HepG2 (cell line): ENCODE data around the gene SETD3. TPM values are rescaled to one million over a fixed set of nuclear protein-coding genes. Genes with fewer than 3 reads are reported as not detected.

Experiments used
- AKAP8 ChIP-seq: sonication (generic); formaldehyde crosslinking; IDR thresholded peaks from 2 replicates; pipeline ENCODE4 v1.5.1; 2020; ENCODE audit warnings: mild to moderate bottlenecking, missing genetic modification reagents
- ATF7 ChIP-seq, 2 experiments: fragments of 450-650 bp in 1 of 2; sonication (generic) in 1 of 2; formaldehyde crosslinking in 1 of 2; IDR thresholded peaks; 2 replicates each; pipeline versions ENCODE4 v1.4.0 to v1.6.1; 2016 to 2020; ENCODE audit warnings: antibody characterized with exemption in 1 of 2, mild to moderate bottlenecking in 1 of 2, missing genetic modification reagents in 1 of 2
- ATF7-NPFF ChIP-seq: sonication (generic); formaldehyde crosslinking; IDR thresholded peaks from 2 replicates; pipeline ENCODE4 v1.8.1; 2023; ENCODE audit warnings: mild to moderate bottlenecking, low read depth, missing genetic modification reagents, moderate library complexity
- IRX3 ChIP-seq: sonication (generic); formaldehyde crosslinking; IDR thresholded peaks from 2 replicates; pipeline ENCODE4 v1.8.1; 2023; ENCODE audit warnings: mild to moderate bottlenecking, low read depth, missing genetic modification reagents, borderline replicate concordance
- JUN ChIP-seq: sonication (generic); formaldehyde crosslinking; IDR thresholded peaks from 2 replicates; pipeline ENCODE4 v1.4.0; 2020; ENCODE audit warnings: mild to moderate bottlenecking, missing genetic modification reagents
- KDM4B ChIP-seq: sonication (generic); formaldehyde crosslinking; IDR thresholded peaks from 2 replicates; pipeline ENCODE4 v1.4.0; 2020; ENCODE audit warnings: missing genetic modification reagents
- NFYB ChIP-seq: sonication (generic); formaldehyde crosslinking; IDR thresholded peaks from 2 replicates; pipeline ENCODE4 v1.4.0; 2020; ENCODE audit warnings: missing genetic modification reagents
- PAWR ChIP-seq: sonication (generic); formaldehyde crosslinking; IDR thresholded peaks from 2 replicates; pipeline ENCODE4 v1.4.0; 2020; ENCODE audit warnings: missing genetic modification reagents, mild to moderate bottlenecking, borderline replicate concordance
- PPARG ChIP-seq: conservative IDR thresholded peaks from 2 replicates; pipeline ENCODE4 v1.6.1; 2016; ENCODE audit warnings: missing biosample characterization, missing genetic modification reagents
- RBAK ChIP-seq: sonication (generic); formaldehyde crosslinking; IDR thresholded peaks from 2 replicates; pipeline ENCODE4 v1.5.1; 2020; ENCODE audit warnings: mild to moderate bottlenecking, missing genetic modification reagents
- SMC3 ChIP-seq: IDR thresholded peaks from 2 replicates; pipeline ENCODE4 v1.6.1; 2011; ENCODE audit warnings: low read length, improper control_type of control experiment
- STAG1 ChIP-seq: sonication (generic); formaldehyde crosslinking; IDR thresholded peaks from 2 replicates; pipeline ENCODE4 v1.4.0; 2020; ENCODE audit warnings: missing genetic modification reagents
- THAP9 ChIP-seq: sonication (generic); formaldehyde crosslinking; IDR thresholded peaks from 2 replicates; pipeline ENCODE4; 2020; ENCODE audit warnings: missing genetic modification reagents, mild to moderate bottlenecking, borderline replicate concordance
- XRCC5 ChIP-seq: fragments of 200-400 bp; formaldehyde crosslinking; optimal IDR thresholded peaks from 2 replicates; pipeline ENCODE3; 2017; ENCODE audit warnings: mild to moderate bottlenecking, low read length
- ZBTB43 ChIP-seq: sonication (generic); formaldehyde crosslinking; conservative IDR thresholded peaks from 2 replicates; pipeline ENCODE4 v1.4.0; 2020; ENCODE audit warnings: missing genetic modification reagents
- ZNF282 ChIP-seq: fragments of 450-650 bp; IDR thresholded peaks from 2 replicates; pipeline ENCODE4 v1.6.1; 2018; ENCODE audit not compliant: partially characterized antibody
- ZNF431 ChIP-seq: sonication (generic); formaldehyde crosslinking; IDR thresholded peaks from 2 replicates; pipeline ENCODE4 v1.9.0; 2022; ENCODE audit warnings: missing genetic modification reagents, low read depth, mild to moderate bottlenecking, borderline replicate concordance
- ZNF615 ChIP-seq: sonication (generic); formaldehyde crosslinking; IDR thresholded peaks from 2 replicates; pipeline ENCODE4 v1.5.0; 2020; ENCODE audit warnings: mild to moderate bottlenecking, missing genetic modification reagents, borderline replicate concordance
- ZNF670 ChIP-seq: sonication (generic); formaldehyde crosslinking; IDR thresholded peaks from 2 replicates; pipeline ENCODE4 v1.8.0; 2022; ENCODE audit warnings: mild to moderate bottlenecking, missing genetic modification reagents, borderline replicate concordance
- polyA plus RNA-seq, 8 experiments: library from polyadenylated mRNA; depleted of rRNA in 3 of 8; stranded (reverse) in 7 of 8; unstranded in 1 of 8; fragments of >200 nt; fragmentation: Illumina TruSeq in 4 of 8; extraction: Trizol in 4 of 8; gene quantifications; 2 replicates each; pipeline versions ENCODE4 v1.2.1 to v1.2.3, GENCODE V29; 2011 to 2016; ENCODE audit warnings: low read depth in 4 of 8, missing spikeins in 1 of 8, mixed read lengths in 1 of 8; ENCODE audit not compliant: insufficient read depth in 1 of 8
- total RNA-seq, 5 experiments: library from RNA; depleted of rRNA; stranded (reverse); fragments of >200 nt; fragmentation: Illumina TruSeq; extraction: Trizol; gene quantifications; 2 replicates each; pipeline ENCODE4 v1.2.3, GENCODE V29; 2016; ENCODE audit warnings: low read depth in 1 of 5
- TF ChIP-seq, protein P1 (sequence below): sonication (generic); formaldehyde crosslinking; IDR thresholded peaks from 2 replicates; pipeline ENCODE4 v1.5.0; 2020; ENCODE audit warnings: mild to moderate bottlenecking, missing genetic modification reagents

The SETD3 gene
- total and polyA plus RNA-seq, 2 of the 13 experiments (the other 11 are each of a cell fraction or from before 2014, with no cell fraction given): 30.3 to 67.1 TPM

DNA sequence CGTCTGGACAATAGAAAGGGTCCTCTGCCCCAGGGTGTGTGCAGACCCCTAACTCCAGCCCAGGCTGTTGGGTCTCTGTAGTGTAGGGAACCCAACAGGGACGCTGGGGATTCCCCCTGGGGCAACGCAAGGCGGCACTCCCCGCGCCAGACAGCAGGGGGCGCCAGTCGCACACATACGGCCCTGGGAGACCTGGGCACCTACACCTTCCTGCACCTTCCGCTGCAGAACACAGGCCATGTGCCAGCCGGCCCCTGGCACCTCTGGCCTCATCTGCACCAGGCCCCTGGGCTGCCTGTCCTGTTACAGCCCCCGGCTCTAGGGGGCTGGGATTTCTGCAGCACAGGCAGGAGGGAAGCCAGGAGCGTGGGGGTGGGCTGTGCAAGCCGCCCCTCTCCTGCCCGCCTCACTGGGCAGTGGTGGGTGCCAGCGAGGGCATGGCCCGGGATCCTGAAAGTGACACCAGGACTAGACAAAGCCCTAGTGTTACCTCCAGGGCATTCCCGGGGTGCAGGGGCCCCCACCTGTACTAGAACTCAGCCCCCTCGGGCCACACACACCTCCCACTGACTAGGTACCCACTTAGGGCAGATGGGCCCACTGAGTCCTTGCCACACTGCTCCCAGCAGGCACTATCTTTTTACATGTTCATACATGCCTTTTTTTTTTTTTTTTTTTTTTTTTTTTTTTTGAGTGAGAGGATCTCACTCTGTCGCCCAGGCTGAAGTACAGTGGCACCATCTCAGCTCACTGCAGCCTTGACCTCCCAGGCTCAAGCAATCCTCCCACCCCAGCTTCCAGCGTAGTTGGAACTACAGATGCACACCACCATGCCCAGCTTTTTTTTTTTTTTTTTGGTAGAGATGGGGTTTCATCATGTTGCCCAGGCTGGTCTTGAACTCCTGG, 38.0 kb upstream of the SETD3 start (continued):
- TF ChIP-seq ATF7-NPFF (no peak), NFYB (CRISPR knock-in tag) (no peak), ZNF431 (no peak), JUN (no peak), PPARG (CRISPR knock-in tag) (0 out of 2 replicates have a peak, but pooled peaks have one; percentile 23), IRX3 (CRISPR knock-in tag) (no peak), AKAP8 (CRISPR knock-in tag) (0 out of 2 replicates have a peak, but pooled peaks have one; percentile 40), ZNF670 (CRISPR knock-in tag) (no peak), PAWR (no peak), ZNF282 (no peak), ZBTB43 (CRISPR knock-in tag) (no peak), ATF7 (IDR thresholded peaks at IDR 0.05) (no peak), ATF7 (CRISPR knock-in tag; IDR thresholded peaks at IDR 0.05) (no peak), RBAK (CRISPR knock-in tag) (no peak), KDM4B (CRISPR knock-in tag) (no peak), XRCC5 (no peak), ZNF615 (CRISPR knock-in tag) (no peak), STAG1 (peak; percentile 99), SMC3 (peak; percentile 55; the same call in 1 of the 2 replicates), THAP9 (CRISPR knock-in tag) (no peak)
- TF ChIP-seq, protein P1, sequence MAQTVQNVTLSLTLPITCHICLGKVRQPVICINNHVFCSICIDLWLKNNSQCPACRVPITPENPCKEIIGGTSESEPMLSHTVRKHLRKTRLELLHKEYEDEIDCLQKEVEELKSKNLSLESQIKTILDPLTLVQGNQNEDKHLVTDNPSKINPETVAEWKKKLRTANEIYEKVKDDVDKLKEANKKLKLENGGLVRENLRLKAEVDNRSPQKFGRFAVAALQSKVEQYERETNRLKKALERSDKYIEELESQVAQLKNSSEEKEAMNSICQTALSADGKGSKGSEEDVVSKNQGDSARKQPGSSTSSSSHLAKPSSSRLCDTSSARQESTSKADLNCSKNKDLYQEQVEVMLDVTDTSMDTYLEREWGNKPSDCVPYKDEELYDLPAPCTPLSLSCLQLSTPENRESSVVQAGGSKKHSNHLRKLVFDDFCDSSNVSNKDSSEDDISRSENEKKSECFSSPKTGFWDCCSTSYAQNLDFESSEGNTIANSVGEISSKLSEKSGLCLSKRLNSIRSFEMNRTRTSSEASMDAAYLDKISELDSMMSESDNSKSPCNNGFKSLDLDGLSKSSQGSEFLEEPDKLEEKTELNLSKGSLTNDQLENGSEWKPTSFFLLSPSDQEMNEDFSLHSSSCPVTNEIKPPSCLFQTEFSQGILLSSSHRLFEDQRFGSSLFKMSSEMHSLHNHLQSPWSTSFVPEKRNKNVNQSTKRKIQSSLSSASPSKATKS (CRISPR knock-in tag): no peak
